Activated CD4-positive, alpha-beta T cell treated with anti-CD3 and anti-CD28 coated beads, Interleukin-2, amount 10 ng/mL, durations not matched to agents 7 days and 5 days (primary cell): Measurements from ENCODE around the gene ATP8B1. TPM values are rescaled to one million over a fixed set of nuclear protein-coding genes. Genes with fewer than 3 reads are reported as not detected.

ENCODE experiments used
- CTCF ChIA-PET: fragments of 350-600 bp; sonication (Branson Sonifier 250); formaldehyde crosslinking; loops from one replicate; lab custom pipeline; 2021; ENCODE audit warnings: antibody characterized with exemption; lab: Charles Lee
- POLR2A ChIA-PET: fragments of 350-600 bp; sonication (Branson Sonifier 250); formaldehyde crosslinking; loops from one replicate; lab custom pipeline; 2021; ENCODE audit warnings: antibody characterized with exemption; lab: Charles Lee
- DNase-seq: peaks from one replicate; pipeline ENCODE4 v3.0.0-alpha.2; 2020
- H3K27ac Mint-ChIP-seq: one replicate; pipeline ENCODE4 v1.8.0; 2021; ENCODE audit warnings: mild to moderate bottlenecking, moderate library complexity, mixed read lengths
- H3K27me3 Mint-ChIP-seq: one replicate; pipeline ENCODE4 v1.8.0; 2021; ENCODE audit warnings: mixed read lengths
- H3K36me3 Mint-ChIP-seq: one replicate; pipeline ENCODE4 v1.8.0; 2021; ENCODE audit warnings: low read depth, mixed read lengths
- H3K4me1 Mint-ChIP-seq: one replicate; pipeline ENCODE4 v1.8.0; 2021; ENCODE audit warnings: mixed read lengths
- H3K4me3 Mint-ChIP-seq: one replicate; pipeline ENCODE4 v1.8.0; 2021; ENCODE audit warnings: mild to moderate bottlenecking, moderate library complexity, mixed read lengths
- H3K9me3 Mint-ChIP-seq: one replicate; pipeline ENCODE4 v1.8.0; 2021; ENCODE audit warnings: mixed read lengths
- total RNA-seq, 2 experiments: library from RNA; stranded (reverse); gene quantifications; one replicate each; pipeline ENCODE4 v1.2.3, GENCODE V29; 2021

ATP8B1 gene
- total RNA-seq, 2 experiments from 2014 or later, result not detected

DNA sequence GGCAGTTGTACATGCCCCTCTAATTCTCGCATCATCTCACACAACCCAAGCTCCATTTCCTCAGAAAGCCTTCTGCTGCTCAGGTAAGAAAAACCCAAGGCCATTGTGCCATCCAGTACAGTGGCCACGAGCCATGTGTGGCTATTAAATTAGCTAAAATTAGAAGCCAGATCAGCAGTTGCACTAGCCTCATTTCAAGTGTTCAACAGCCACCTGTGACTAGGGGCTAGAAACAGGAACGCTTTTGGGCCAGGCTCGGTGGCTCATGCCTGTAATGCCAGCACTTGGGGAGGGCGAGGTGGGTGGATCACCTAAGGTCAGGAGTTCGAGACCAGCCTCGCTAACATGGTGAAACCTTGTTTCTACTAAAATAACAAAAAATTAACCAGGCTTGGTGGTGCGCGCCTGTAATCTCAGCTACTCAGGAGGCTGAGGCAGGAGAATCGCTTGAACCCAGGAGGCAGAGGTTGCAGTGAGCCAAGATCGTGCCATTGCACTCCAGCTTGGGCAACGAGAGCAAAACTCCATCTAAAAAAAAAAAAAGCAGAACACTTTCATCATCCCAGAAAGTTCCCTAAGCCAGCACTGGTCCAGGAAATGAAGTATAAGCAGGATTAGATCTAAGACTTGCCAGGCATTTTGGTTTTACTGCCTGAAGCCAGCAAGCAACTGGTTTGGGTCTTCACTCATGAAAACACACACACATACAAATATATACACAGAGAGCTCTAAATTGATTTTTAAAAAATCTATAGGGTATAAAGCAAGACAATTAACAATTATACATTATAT lies 35.7 kb downstream of the ATP8B1 start:
- Mint-ChIP-seq H3K36me3 (no peaks in the 10 kb centered on the region), H3K27me3 (no peaks in the 10 kb centered on the region), H3K27ac (no peak overlapping the region), H3K4me3 (no peak overlapping the region), H3K4me1 (no peaks in the 10 kb centered on the region), H3K9me3 (no peaks in the 10 kb centered on the region)
- ChIA-PET POLR2A (no interaction called here), CTCF (interaction anchor here (0.8 to 1.3 kb wide), 2 partner anchors 9 to 14 kb away, joined by 3 read pairs; no protein-coding TSS in a partner anchor)
- no peak for DNase-seq

DNA sequence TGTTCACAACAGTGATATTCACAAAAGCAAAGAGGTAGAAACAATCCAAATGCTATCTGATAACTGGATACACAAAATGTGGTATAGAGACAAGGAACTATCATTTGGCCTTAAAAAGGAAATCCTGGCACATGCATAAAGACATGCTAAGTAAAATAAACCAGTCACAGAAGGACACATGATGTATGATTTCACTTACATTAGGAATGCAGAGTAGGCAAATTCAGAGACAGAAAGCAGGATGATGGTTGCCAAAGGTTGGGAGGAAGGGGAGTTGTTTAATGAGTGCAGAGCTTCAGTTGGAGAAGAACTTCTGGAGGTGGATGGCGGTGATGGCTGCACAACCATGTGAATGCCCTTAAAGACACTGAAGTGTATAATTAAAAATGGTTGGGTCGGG lies 38.1 kb downstream of the ATP8B1 start:
- no peaks in the 10 kb centered on the region for H3K4me1 Mint-ChIP-seq
- H3K27me3 Mint-ChIP-seq, result no peaks in the 10 kb centered on the region
- H3K4me3 Mint-ChIP-seq, result no peak overlapping the region
- no peak for DNase-seq
- no peaks in the 10 kb centered on the region for H3K36me3 Mint-ChIP-seq
- no peaks in the 10 kb centered on the region for H3K9me3 Mint-ChIP-seq
- no peak overlapping the region for H3K27ac Mint-ChIP-seq
- POLR2A ChIA-PET, result no interaction called here
- CTCF ChIA-PET, result no interaction called here

DNA sequence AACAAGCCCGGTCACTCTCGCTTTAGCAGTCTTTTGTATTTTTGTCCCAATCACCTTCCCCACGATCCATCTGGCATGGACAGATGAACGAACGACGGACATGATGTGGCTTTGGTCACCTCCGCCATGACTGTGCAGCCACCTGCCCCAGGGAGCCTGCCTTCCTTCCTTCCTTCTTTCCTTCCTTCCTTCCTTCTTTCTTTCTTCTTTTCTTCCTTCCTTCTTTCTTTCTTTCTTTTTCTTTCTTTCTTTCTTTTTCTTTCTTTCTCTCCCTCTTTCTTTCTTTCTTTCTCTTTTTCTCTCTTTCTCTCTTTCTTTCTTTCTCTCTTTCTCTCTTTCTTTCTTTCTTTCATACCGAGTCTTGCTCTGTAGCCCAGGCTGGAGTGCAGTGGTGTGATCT lies 39.0 kb downstream of the ATP8B1 start:
- no peak overlapping the region for H3K4me3 Mint-ChIP-seq
- no peaks in the 10 kb centered on the region for H3K4me1 Mint-ChIP-seq
- no peak for DNase-seq
- H3K36me3 Mint-ChIP-seq, result no peaks in the 10 kb centered on the region
- H3K27ac Mint-ChIP-seq, result no peak overlapping the region
- H3K27me3 Mint-ChIP-seq, result no peaks in the 10 kb centered on the region
- POLR2A ChIA-PET, result no interaction called here
- CTCF ChIA-PET, result no interaction called here
- peaks cover 1% of the 10 kb centered on the region for H3K9me3 Mint-ChIP-seq

DNA sequence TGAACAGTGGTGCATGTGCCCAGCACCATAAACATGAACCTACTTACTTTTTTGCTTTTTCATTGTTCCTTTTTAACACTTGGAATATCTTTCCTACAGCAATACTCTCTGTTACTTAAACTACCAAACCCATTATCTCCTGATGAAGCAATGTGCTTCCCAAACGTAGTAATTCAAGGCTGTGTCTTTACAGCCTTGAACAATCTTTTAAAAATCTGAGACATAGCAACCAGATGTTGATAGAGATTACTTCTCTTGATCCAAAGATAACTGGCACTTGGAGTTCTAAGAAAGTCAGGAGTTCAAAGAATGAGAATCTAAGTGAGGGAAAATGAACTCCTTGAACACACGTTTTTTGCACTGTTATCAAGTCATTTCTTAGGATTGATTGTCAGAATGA lies 40.4 kb downstream of the ATP8B1 start:
- H3K4me3 Mint-ChIP-seq, result no peak overlapping the region
- CTCF ChIA-PET, result interaction anchor here (0.7 kb wide), 1 partner anchor 1862 kb away, joined by 3 read pairs; no protein-coding TSS in a partner anchor
- no peaks in the 10 kb centered on the region for H3K4me1 Mint-ChIP-seq
- POLR2A ChIA-PET, result no interaction called here
- H3K27me3 Mint-ChIP-seq, result no peaks in the 10 kb centered on the region
- no peaks in the 10 kb centered on the region for H3K36me3 Mint-ChIP-seq
- no peak for DNase-seq
- H3K27ac Mint-ChIP-seq, result no peak overlapping the region
- peaks cover 2% of the 10 kb centered on the region for H3K9me3 Mint-ChIP-seq

DNA sequence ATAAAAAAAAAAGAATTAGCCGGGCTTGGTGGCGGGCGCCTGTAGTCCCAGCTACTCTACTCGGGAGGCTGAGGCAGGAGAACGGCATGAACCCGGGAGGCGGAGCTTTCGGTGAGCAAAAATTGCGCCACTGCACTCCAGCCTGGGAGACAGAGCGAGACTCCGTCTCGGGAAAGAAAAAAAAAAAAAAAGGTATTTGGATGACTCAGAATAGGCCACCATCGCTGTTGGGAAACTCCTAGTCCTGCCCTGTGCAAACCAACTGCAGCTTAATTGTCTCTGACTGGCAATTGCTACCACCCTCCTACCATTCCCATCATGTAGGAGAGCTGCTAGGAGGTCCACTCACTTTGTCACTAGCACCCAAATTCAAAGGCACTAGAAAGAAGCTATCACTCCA lies 43.5 kb downstream of the ATP8B1 start:
- Mint-ChIP-seq H3K36me3 (no peaks in the 10 kb centered on the region), H3K27me3 (peaks cover 1% of the 10 kb centered on the region), H3K4me3 (no peak overlapping the region), H3K27ac (no peak overlapping the region), H3K9me3 (peaks cover 2% of the 10 kb centered on the region), H3K4me1 (no peaks in the 10 kb centered on the region)
- ChIA-PET POLR2A (no interaction called here), CTCF (no interaction called here)
- DNase-seq, result no peak

DNA sequence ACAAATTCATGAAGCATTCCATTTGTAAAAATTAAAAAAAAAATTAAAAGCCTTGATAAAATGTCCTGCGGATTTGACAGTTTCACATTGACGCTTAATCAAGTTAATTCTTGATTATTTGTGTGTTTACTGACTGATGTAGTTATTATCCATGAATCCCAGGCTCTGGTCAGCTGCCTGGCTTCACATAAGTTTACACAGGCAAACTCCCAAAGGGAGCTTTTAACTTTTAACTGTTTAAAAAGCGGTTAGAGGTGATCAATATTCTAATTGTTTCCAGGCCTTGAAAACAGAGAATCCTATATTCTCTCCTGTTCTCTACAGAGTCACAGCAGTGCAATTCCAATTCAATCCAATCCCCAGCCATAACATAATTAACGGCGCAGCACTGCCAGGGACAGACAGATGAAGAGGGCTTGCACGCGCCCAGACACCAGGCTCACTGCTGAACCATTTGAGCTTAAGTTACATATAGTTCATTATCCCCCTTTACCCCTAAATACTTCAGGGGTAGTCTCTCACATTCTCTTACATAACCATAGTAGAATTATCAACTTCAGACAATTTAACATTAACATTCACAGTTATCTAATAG lies 47.5 kb downstream of the ATP8B1 start:
- no peaks in the 10 kb centered on the region for H3K36me3 Mint-ChIP-seq
- ChIA-PET POLR2A (no interaction called here), CTCF (interaction anchor here (1.2 kb wide), 1 partner anchor 17 kb away, joined by 3 read pairs; no protein-coding TSS in a partner anchor)
- no peak overlapping the region for H3K4me3 Mint-ChIP-seq
- no peak overlapping the region for H3K27ac Mint-ChIP-seq
- H3K9me3 Mint-ChIP-seq, result peaks cover 2% of the 10 kb centered on the region
- H3K27me3 Mint-ChIP-seq, result peaks cover 1% of the 10 kb centered on the region
- no peak for DNase-seq
- H3K4me1 Mint-ChIP-seq, result peaks cover 12% of the 10 kb centered on the region

DNA sequence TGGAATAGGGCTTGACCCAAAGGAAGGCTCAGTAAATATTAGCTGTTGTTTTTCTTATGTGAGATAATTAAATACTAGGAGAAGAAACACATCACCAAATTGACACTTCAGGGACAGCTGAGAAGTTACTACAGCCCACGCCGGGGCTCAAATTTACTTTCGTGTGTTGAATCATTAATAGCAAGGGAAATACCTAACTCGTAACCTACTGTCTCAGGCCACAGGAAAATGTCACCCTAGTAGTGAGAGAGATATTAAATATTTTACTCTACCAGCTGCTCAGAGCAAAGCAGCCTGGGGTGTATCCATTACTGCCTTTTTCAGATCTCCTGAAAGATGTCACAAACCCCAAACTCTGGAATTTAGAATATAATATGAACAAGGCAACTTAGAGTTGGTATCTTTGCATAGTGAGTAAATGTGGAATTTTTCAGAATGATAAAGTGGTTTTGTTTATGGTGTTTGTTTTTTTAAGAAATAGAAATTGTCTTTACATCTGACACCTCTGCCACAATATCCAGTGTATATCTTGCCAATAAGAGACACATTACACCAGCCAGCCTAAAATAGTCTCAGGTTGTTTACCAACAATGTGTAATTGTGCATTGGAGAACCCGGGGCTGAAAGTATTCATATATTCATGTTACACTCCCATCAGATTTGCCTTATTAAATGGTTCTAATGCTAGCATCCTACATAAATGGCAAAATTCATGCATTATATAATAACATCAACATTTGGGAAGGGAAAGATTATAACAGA lies 48.4 kb downstream of the ATP8B1 start:
- Mint-ChIP-seq H3K4me1 (peaks cover 12% of the 10 kb centered on the region), H3K27ac (no peak overlapping the region), H3K27me3 (peaks cover 1% of the 10 kb centered on the region), H3K4me3 (no peak overlapping the region), H3K36me3 (no peaks in the 10 kb centered on the region), H3K9me3 (peaks cover 2% of the 10 kb centered on the region)
- ChIA-PET CTCF (interaction anchor here (1.2 kb wide), 1 partner anchor 18 kb away, joined by 3 read pairs; no protein-coding TSS in a partner anchor), POLR2A (no interaction called here)
- DNase-seq, result no peak

DNA sequence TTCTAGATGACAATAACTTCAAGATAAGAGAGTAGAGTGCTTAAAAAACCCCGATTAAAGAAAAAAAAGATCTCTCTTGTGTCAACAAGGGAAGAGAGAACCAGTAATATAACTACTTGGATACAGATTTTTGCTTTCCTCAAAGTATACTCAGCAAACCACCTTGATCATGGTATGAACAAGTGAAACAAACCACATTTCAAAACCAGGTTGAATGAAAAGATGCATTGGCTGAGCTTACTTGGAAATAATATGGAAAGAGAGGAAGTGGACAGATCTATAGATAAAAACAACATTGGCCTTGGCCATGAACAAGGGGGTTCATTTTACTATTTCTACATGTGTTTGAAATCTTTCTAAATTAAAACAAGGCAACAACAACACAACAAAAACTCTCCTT lies 50.1 kb downstream of the ATP8B1 start:
- CTCF ChIA-PET, result no interaction called here
- no peak for DNase-seq
- POLR2A ChIA-PET, result interaction anchor here (0.7 kb wide), 1 partner anchor 154 kb away, joined by 4 read pairs; no protein-coding TSS in a partner anchor
- no peaks in the 10 kb centered on the region for H3K36me3 Mint-ChIP-seq
- peaks cover 12% of the 10 kb centered on the region for H3K4me1 Mint-ChIP-seq
- no peak overlapping the region for H3K27ac Mint-ChIP-seq
- peaks cover 1% of the 10 kb centered on the region for H3K27me3 Mint-ChIP-seq
- H3K4me3 Mint-ChIP-seq, result no peak overlapping the region
- no peaks in the 10 kb centered on the region for H3K9me3 Mint-ChIP-seq

DNA sequence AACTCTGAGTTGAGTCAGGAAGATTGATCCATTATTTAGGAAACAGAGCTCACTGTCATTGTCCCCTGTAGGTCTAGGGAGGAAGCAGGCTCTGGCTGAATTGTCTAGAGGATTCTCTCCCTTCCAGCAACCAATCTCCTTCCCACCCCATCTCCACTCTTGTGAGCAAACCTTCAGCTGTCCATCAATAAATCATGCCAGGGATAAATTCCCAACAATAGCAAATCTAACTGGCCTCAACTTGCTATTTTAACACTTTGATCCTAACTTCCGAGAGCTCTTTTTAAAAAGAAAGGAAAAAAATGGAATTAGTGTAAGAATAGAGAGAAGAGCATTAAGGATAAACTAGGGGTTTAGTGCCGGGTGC lies 53.5 kb downstream of the ATP8B1 start:
- Mint-ChIP-seq H3K9me3 (no peaks in the 10 kb centered on the region), H3K36me3 (no peaks in the 10 kb centered on the region), H3K4me3 (no peak overlapping the region), H3K27ac (no peak overlapping the region), H3K27me3 (no peaks in the 10 kb centered on the region), H3K4me1 (peaks cover 12% of the 10 kb centered on the region)
- ChIA-PET CTCF (interaction anchor here (0.5 kb wide), 1 partner anchor 144 kb away, joined by 5 read pairs; no protein-coding TSS in a partner anchor), POLR2A (no interaction called here)
- DNase-seq, result no peak

DNA sequence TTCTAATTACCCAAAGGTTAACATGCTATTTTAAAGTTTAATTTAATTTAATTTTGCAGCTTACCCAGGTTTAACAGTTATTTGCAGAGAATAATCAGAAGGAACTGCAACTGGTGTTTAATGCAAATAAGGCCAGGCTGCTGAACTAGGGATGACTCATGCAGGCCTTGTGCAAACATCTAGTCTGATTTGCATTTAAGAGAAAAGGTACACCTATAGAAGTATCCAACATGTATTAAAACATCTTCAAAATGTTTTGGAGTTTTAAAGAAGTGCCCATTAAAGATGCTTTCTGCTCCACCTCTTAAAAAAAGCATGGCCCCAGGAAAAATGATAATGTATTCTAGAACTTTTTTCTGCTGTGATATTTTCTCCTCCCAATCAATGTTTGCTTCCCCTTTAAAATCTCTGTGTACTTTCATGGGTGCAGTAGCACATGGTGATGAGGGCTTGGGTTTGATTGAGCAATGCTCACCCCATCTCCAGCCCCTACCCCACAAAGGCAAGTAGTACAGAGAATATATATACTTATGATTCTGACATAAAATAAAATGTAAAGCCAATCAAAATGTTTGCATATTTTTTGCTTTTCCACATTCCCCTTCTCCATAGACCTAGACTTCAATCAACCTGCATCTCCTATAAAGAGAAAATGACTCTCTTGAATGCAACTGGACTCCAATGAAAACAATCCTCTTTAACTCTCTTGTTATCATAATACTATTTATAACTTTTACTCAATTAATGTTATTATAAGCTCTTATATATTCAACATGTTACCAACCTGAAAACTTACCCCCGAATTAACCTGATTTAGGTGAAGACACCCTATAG lies 54.1 kb downstream of the ATP8B1 start:
- ChIA-PET POLR2A (no interaction called here), CTCF (interaction anchor here (0.5 kb wide), 1 partner anchor 145 kb away, joined by 5 read pairs; no protein-coding TSS in a partner anchor)
- Mint-ChIP-seq H3K4me1 (peaks cover 12% of the 10 kb centered on the region), H3K27ac (no peak overlapping the region), H3K4me3 (no peak overlapping the region), H3K9me3 (no peaks in the 10 kb centered on the region), H3K27me3 (no peaks in the 10 kb centered on the region), H3K36me3 (no peaks in the 10 kb centered on the region)
- DNase-seq, result no peak

DNA sequence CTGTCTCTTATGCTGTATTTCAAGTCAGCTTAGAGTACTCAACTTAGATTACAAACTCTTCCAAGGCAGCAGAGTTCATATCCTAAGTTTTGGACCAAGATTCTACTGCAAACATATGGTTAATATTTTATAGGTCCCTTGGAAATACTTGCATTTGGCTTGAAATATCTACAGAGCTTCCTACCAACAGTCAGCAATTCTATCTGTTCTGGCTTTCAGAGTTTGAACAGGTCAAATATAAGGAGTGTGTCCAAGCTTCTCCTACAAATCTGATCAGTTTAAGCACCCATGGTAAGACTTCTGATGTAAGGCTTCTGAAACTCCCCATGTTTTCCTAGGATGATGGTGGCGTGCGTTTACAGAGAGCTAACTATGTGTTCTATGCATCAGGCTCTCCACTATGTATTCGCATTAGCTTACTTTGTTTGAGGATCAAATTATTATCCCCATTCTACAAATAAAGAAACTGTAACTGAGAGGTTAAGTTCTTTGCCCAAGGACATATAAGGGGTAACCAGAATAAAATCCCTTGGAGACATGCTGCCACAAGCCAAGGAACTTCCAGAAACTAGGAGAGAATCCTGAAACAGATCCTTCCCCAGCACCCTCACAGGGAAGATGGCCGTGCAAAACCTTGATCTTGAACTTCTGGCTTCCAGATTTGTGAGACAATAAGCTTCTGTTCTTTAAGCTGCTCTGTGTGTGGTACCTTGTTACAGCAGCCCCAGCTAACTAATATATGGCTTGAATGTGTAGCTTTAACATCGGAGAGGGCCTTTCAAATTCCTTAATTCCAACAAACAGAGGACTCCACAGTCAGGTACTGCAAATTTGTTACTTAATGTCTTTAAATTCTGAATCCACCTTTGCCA lies 55.1 kb downstream of the ATP8B1 start:
- POLR2A ChIA-PET, result no interaction called here
- H3K27me3 Mint-ChIP-seq, result no peaks in the 10 kb centered on the region

More for the DNA sequence above, 55.1 kb downstream of the ATP8B1 start:
- H3K36me3 Mint-ChIP-seq, result no peaks in the 10 kb centered on the region
- H3K4me1 Mint-ChIP-seq, result peaks cover 8% of the 10 kb centered on the region
- DNase-seq, result no peak
- CTCF ChIA-PET, result interaction anchor here (0.7 kb wide), 1 partner anchor 303 kb away, joined by 3 read pairs; no protein-coding TSS in a partner anchor
- H3K9me3 Mint-ChIP-seq, result no peaks in the 10 kb centered on the region
- H3K27ac Mint-ChIP-seq, result no peak overlapping the region
- H3K4me3 Mint-ChIP-seq, result no peak overlapping the region
